ENCODE measurements around the gene MMP24OS. TPM values are rescaled to one million over a fixed set of nuclear protein-coding genes. Genes with fewer than 3 reads are reported as not detected.

MMP24OS gene
- 10 to 100 TPM; 17.4 to 34.1 (median 32.9) TPM for total RNA-seq

DNA sequence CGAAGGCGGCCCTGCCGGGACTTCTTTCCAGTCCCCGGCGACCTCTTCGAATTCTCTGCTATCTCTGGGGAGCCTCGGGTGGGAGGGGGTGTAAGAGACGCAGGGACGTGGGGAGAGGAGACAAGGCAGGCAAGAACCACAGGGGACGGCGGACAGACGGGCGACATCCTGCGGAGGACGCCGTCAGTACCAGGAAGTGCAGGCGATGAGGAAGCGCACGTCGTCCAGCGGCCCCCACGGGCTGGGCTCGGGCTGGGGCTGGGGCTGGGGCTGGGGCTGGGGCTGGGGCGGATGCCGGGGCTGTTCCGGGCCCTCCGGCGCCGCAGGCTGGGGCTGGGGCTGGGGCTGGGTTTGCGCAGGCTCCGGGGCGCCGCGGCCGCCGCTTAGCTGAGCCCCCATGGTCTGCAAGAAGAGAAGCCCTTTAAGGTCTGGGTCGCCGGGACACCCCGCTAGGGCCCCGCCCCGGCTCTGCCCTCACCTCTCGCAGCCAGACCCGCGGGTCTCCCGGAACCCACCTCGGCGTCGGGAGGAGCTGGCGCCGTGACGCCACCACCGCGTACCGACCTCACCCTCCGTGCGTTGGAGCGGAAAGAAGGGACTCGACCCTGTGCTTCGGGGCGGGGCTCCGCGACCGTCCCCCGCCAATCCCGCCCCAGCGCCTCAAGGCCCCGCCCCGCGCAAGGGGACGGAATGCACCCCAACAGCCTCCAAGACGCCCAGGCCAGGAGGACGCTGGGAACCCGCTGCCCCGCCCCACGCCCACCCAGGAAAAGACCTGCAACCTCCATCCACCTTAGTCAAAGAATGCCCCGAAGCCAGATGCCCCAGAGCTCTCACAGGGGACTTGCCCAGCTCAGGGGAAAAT is at the start of gene MMP24OS:
TSS of gene MMP24OS (minus strand) at position 592 of the 865 bp plus-strand sequence. CDS start at position 399, 193 bp downstream.
- no peaks in the 10 kb centered on the region for H3K9me3 ChIP-seq
- peak; percentile 90 for DNase-seq (ENCODE audit: low spot score in 2 of 2)
- H3K27ac ChIP-seq: peak within 1 kb of the TSS; percentile 98 to 100
- H3K4me1 ChIP-seq: peaks cover 0 to 6% of the 10 kb centered on the region in 2 donors
- intact Hi-C loops (cut with DNase I; ENCODE audit: low total_unique reads): loop anchor here (10.0 kb wide), 1 partner anchor 133 kb away; the partner anchor contains the start of gene EDEM2
- H3K36me3 ChIP-seq: peaks cover 8% of the 10 kb centered on the region
- peak within 1 kb of the TSS; percentile 79 to 88 (median 83) for H3K4me3 ChIP-seq
- H3K27me3 ChIP-seq: no peaks in the 10 kb centered on the region
- peak; percentile 83 for TF ChIP-seq POLR2A (IDR thresholded peaks at IDR 0.05)
- TF ChIP-seq, protein P1, sequence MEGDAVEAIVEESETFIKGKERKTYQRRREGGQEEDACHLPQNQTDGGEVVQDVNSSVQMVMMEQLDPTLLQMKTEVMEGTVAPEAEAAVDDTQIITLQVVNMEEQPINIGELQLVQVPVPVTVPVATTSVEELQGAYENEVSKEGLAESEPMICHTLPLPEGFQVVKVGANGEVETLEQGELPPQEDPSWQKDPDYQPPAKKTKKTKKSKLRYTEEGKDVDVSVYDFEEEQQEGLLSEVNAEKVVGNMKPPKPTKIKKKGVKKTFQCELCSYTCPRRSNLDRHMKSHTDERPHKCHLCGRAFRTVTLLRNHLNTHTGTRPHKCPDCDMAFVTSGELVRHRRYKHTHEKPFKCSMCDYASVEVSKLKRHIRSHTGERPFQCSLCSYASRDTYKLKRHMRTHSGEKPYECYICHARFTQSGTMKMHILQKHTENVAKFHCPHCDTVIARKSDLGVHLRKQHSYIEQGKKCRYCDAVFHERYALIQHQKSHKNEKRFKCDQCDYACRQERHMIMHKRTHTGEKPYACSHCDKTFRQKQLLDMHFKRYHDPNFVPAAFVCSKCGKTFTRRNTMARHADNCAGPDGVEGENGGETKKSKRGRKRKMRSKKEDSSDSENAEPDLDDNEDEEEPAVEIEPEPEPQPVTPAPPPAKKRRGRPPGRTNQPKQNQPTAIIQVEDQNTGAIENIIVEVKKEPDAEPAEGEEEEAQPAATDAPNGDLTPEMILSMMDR (IDR thresholded peaks at IDR 0.05): peak in 2 of 3 donors; percentile 10 to 24
- peak; percentile 89 to 94 (median 93) for TF ChIP-seq POLR2AphosphoS5 (IDR thresholded peaks at IDR 0.05)

DNA sequence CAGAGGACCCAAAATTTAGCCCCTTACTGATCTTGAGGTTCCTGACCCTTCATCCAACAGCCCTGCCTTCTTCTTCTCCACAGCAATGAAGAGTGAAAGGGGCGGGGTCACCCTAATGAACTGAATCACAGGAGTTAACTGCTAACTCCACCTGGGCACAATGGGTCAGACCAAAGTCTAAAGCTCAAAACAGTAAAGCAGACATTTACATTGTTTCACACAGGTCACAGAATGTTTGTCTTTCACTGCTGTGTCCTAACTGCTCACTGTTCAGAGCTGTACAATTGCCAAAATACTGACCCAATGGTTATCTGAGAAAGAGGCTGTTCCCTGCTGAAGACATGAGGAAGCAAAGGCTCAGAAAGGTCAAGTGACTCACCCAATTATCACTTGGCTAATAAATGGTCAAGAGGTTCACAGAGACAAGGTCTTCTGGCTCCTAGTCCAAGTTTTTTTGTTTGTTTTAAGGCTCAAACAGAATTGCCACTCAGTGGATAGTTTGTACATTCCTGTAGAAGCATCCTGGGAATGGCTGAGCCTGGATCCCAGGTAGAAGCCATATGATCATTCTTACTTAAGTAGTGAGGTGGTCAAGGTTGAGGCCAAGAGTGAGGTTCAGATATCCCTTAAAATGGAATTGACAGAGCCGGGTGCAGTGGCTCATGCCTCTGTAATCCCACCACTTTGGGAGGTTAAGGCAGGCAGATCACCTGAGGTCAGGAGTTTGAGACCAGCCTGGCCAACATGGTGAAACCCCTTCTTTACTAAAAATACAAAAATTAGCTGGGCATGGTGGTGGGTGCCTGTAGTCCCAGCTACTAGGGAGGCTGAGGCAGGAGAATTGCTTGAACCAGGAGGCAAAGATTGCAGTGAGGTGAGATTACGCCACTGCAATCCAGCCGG is 49.4 kb upstream of the MMP24OS start:
- no peak overlapping the region for H3K4me3 ChIP-seq
- H3K9me3 ChIP-seq: no peaks in the 10 kb centered on the region
- TF ChIP-seq POLR2AphosphoS5 (IDR thresholded peaks at IDR 0.05) (no peak), POLR2A (IDR thresholded peaks at IDR 0.05) (no peak)
- no peaks in the 10 kb centered on the region for H3K4me1 ChIP-seq
- H3K27me3 ChIP-seq: no peaks in the 10 kb centered on the region
- intact Hi-C loops (cut with DNase I; ENCODE audit: low total_unique reads): no loop called here
- DNase-seq (ENCODE audit: low spot score in 2 of 2): no peak
- H3K27ac ChIP-seq: no peak overlapping the region
- H3K36me3 ChIP-seq: no peaks in the 10 kb centered on the region

DNA sequence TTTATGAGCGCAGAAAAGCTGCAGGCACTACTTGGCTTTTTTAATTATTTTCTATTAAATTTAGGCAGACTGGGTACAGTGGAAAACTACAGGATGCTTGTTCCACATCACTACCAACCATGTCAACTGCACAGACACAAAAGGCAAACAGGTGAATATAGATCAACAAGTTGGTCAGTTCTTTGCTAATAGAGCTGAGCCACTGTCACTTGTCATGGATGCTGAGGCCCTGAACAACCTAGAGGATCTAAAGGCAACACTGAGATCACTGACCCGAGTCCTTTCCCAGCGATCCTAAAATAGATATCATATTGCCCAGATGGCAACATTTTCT is 48.8 kb upstream of the MMP24OS start:
- Histone ChIP-seq H3K36me3 (no peaks in the 10 kb centered on the region), H3K9me3 (no peaks in the 10 kb centered on the region), H3K4me3 (no peak overlapping the region), H3K4me1 (no peaks in the 10 kb centered on the region), H3K27ac (no peak overlapping the region), H3K27me3 (no peaks in the 10 kb centered on the region)
- DNase-seq (ENCODE audit: low spot score in 2 of 2): no peak
- TF ChIP-seq POLR2A (IDR thresholded peaks at IDR 0.05) (no peak), POLR2AphosphoS5 (IDR thresholded peaks at IDR 0.05) (no peak)
- TF ChIP-seq, protein P1 (IDR thresholded peaks at IDR 0.05): no peak
- intact Hi-C loops (cut with DNase I; ENCODE audit: low total_unique reads): no loop called here

DNA sequence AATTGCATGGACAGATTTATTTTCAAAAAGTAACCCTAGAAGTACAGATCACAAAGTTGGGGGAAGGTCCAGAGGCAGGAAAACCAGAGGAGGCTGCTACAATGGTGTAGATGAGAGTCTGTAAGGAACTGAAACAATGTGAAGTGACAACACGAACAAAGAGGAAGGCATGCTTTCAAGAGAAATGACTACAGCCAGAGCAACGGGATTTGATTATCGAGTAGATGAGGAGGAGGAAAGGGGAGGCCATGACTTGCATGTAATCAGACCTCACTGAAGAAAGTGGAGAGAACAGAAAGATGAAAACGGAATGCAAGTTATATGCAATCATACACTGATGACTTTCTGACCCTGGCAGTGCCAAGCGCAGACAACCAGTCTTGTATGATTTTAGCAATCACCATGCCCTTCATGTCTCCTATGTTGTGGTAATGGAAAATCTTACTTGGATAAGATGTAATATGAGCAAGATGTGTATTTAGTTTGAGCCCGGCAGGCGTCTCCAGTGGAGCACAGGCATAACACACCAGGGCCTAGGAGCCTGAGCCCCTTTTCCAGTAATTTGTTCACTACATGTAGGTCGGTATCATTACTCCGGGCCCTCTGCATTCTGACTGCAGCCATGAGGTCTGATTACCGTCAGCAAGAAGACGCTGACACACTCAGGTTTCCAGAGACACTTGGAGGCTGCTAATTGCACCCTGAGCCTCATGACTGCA is 48.3 kb upstream of the MMP24OS start:
- no peak overlapping the region for H3K4me3 ChIP-seq
- H3K27ac ChIP-seq: no peak overlapping the region
- TF ChIP-seq, protein P1 (IDR thresholded peaks at IDR 0.05): no peak
- TF ChIP-seq POLR2AphosphoS5 (IDR thresholded peaks at IDR 0.05): no peak
- TF ChIP-seq POLR2A (IDR thresholded peaks at IDR 0.05): no peak
- H3K4me1 ChIP-seq: no peaks in the 10 kb centered on the region
- no peaks in the 10 kb centered on the region for H3K36me3 ChIP-seq
- intact Hi-C loops (cut with DNase I; ENCODE audit: low total_unique reads): no loop called here
- no peaks in the 10 kb centered on the region for H3K9me3 ChIP-seq
- no peaks in the 10 kb centered on the region for H3K27me3 ChIP-seq
- DNase-seq (ENCODE audit: low spot score in 2 of 2): no peak

DNA sequence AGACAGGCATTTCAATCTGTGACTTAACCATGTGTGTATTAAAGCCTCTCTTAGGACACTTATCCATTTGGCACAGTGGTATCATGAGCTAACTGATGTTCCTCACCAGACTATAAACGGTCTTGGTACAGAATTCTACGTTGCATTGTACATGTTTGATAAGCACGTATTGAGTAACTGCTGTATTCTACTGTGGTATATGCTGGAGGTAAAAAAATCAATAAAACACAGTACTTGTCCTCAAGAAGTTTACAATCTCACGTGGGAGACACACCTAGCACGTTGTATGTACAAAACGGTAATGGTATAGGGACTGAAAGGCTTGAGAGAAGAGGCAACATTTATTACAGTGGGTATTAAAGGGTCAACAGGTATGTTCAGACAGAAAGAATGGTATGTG is 47.5 kb upstream of the MMP24OS start:
- no peak for DNase-seq (ENCODE audit: low spot score in 2 of 2)
- H3K4me3 ChIP-seq: no peak overlapping the region
- no peaks in the 10 kb centered on the region for H3K36me3 ChIP-seq
- no peaks in the 10 kb centered on the region for H3K9me3 ChIP-seq
- intact Hi-C loops (cut with DNase I; ENCODE audit: low total_unique reads): no loop called here
- H3K4me1 ChIP-seq: no peaks in the 10 kb centered on the region
- TF ChIP-seq POLR2AphosphoS5 (IDR thresholded peaks at IDR 0.05) (no peak), POLR2A (IDR thresholded peaks at IDR 0.05) (no peak)
- TF ChIP-seq, protein P1 (IDR thresholded peaks at IDR 0.05): no peak
- no peak overlapping the region for H3K27ac ChIP-seq
- no peaks in the 10 kb centered on the region for H3K27me3 ChIP-seq

Measured in breast epithelium (tissue), 4 donors.